Esophagus muscularis mucosa (tissue), 4 donors: Measurements from ENCODE around the gene B4GALT3.

Source experiments
- CTCF ChIP-seq, 3 experiments: fragments of 200-600 bp in 2 of 3; fragments of 450-650 bp in 1 of 3; sonication (generic) in 2 of 3; IDR thresholded peaks; one replicate each; pipeline ENCODE4 v1.5.1; 2017 to 2019; ENCODE audit warnings: antibody characterized with exemption in 3 of 3, mild to moderate bottlenecking in 2 of 3, moderate library complexity in 1 of 3
- EP300 ChIP-seq: sonication (generic); formaldehyde crosslinking; IDR thresholded peaks from one replicate; pipeline ENCODE4 v1.6.1; 2017; ENCODE audit warnings: antibody characterized with exemption
- POLR2A ChIP-seq: fragments of 450-650 bp; IDR thresholded peaks from one replicate; pipeline ENCODE4 v1.6.1; 2017; ENCODE audit warnings: antibody characterized with exemption, moderate library complexity, mild to moderate bottlenecking, low read depth
- POLR2AphosphoS5 ChIP-seq, 2 donors: sonication (generic); formaldehyde crosslinking; IDR thresholded peaks; one replicate each; pipeline ENCODE4 v1.6.1; 2017; ENCODE audit warnings: antibody characterized with exemption in 2 of 2

GRCh38 chr1:161175771-161176453 is 1.4 kb downstream of the B4GALT3 start:
- TF ChIP-seq CTCF (IDR thresholded peaks at IDR 0.05), result no peak
- no peak for TF ChIP-seq POLR2AphosphoS5 (IDR thresholded peaks at IDR 0.05)
- TF ChIP-seq POLR2A, result no peak
- TF ChIP-seq EP300, result no peak
